Measurements from ENCODE around the gene NRG3.
"Not testable (repeated sequence)": the region's sequence is repeated elsewhere in the genome, so short reads cannot be mapped to it uniquely, and the experiment has no call there.

The NRG3 gene

DNA sequence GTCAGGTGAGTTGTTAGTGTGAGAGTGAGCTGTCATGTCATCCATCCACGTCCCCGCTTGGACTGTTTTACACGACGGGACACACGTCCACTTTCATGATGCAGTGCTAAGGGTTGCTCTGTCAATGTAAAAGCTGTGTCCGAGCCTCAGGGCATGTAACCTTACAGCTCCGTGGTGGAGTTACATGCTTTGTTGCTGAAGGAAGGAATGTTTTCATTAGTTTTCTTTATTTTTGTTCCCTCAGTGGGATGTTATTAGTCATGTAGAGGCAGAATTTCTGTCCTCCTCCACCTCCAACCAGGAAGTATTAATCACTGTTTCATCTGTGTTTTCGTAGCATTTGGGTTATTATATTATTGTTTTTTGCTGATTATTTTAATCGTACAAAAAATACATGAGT lies 88.6 kb downstream of the NRG3 start:
- no peak for DNase-seq

DNA sequence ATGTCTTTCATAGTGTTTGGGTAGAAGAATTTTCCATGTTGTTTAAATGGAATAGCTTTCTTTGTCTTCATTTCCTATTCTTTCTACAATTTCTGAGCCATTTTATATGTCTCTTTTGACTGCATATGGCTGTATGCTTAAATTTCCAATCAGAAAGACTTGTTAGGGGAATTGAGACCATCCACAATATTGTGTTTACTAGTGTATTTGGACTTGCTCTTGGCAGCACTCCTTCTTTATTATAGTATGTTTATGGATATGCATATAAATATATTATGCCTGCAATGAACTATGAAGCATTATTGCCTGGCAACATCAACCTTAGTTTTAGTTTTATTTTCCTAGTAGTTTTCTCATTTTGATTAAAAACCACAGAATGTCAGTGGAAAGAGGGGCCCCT lies 92.7 kb downstream of the NRG3 start:
- DNase-seq = no peak

DNA sequence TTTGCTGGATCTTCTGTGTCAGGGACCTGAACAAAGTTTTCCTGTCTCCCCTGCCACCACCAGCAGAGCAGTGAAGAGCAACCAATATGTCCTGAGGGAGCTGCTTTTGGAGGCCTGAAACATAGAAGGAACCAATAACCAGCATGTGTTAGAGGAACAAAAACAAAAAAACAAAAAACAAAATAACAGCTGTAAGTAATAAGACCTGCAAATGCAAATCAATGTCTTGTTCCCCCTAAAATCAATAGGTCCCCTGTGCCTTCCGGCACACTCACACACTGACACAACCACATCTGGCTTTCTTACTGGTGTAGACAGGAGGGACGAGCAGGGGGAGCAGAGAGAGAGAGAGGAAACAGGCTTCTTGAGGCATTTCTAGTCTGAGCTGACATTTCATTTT lies 94.1 kb downstream of the NRG3 start:
- no peak for DNase-seq

DNA sequence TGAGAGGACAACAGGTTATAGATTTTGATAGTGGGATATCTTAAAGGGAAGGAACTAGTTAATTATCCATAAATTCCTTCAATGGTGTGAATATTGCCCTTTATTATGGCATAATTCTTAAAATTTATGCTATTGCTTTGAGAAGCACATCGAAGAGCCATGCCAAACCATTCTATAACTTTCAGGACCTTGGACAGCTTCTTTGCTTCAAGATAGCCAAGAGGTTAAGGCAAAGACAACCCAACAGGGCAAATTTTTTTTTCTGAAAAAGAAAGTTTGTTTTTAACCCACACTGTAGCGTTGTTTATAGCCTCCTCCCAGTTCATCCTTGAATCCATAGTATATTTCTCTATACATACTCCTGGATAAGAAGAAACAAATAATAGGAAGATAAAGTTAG lies 103.2 kb downstream of the NRG3 start:
- DNase-seq = no peak

DNA sequence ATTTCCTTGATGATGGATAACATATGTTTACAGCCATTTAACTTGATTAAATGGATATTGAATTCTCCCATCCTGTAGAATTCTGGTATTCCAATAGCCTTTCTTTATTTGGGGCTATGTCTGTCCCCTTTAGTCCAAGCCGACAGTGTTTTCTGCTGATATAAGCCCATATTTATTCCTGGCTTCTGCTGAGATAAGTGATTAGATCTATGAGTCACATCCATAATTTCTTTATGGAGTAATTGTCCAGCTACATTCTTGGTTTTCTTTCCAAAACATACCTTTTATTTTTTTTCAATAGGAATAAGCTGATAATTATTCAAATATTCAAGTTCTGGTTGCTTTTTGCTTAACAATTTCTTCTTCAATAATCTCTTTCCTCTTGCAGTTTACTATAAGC lies 106.7 kb downstream of the NRG3 start:
- DNase-seq = no peak

DNA sequence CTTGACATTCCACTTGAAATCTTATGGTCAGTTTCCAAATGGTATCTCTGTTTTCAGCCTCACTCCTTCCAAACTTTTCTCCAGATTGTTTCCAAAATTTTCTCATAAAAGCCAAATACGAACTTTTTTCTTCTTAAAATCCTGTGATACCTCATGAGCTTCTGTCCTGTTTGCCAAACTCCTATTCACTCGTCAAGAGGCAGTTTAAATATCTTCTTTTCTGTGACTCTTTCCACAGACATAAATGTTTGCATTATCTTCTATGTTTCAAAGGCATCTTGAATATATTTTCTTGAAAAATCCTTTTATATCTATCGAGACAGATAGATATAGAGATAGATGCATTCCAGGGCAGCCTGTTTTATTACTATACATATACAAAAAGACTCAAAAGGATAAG lies 109.4 kb downstream of the NRG3 start:
- DNase-seq = no peak

DNA sequence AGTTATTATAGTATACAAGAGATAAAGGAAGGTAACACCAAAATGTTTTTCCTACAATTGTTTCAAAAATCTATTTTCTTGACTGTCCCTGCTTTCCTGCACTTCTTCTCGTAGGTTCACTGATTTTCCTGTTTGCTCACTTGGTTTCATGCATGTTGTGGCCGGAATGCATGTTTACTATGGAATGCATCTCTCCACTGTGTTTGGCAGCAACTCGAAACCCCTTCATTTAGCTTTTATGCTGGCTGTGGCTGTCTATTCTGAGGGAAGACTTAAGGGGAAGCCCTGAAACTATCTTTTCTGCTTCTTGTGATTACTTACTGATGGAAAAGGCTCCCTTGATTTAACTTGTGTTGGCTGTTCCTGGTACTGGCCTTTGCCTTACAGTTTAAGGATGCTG lies 120.3 kb downstream of the NRG3 start:
- no peak for DNase-seq

DNA sequence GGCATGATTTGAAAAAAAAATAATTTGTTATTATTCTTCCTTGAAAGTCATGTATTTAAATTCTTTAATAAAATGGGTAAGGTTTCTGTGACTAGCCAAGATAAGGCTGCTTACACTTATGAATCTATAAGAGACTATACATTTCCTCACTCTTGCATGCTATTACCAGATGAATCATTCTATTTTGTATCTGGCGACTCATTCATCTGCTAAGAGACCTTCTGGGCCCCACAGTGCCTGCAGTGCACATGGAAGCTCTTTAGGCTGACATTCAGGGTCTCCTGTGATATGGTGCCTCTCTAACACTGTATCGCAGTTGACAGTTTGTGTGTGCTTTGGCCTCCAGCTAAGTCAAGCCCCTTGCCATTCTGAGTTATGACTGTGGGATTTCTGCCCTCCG lies 121.9 kb downstream of the NRG3 start:
- DNase-seq = no peak

DNA sequence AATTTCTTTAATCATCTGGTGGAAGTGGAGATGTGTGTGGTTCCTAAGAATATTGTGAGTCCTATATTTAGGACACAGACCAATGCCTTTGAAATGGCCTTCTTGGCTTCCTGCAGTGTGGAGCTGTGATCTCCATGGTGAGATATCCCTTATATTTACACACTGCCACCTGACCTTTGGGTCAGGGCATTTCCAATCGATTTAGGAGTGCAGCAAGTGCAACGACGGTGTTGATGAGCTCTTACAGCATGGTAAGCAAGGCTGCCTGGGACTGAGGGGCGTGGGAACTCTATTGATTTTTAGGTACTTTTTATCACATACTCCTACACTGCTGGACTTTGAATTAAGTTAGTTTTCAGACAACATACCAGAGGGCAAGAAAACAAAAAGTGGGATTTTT lies 146.0 kb downstream of the NRG3 start:
- DNase-seq = no peak

DNA sequence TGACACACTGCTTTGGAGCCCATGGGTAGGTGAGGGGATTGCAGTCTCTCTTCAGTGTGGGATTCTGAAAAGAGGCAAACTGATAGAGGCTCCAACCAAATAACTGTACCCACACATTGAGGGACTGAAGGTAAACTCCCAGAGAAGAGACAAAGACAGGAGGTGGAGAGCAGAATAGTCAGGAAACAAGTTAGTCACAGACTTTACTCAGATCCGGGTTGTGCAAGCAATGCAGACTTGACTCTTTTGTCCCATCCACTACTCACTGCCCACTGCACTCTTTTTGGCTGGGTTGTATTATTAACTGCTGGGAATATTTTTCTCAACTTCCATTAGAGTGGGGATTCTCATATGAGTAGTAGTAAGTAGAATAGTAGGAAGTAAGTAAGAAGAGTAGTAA lies 152.7 kb downstream of the NRG3 start:
- no peak for DNase-seq

DNA sequence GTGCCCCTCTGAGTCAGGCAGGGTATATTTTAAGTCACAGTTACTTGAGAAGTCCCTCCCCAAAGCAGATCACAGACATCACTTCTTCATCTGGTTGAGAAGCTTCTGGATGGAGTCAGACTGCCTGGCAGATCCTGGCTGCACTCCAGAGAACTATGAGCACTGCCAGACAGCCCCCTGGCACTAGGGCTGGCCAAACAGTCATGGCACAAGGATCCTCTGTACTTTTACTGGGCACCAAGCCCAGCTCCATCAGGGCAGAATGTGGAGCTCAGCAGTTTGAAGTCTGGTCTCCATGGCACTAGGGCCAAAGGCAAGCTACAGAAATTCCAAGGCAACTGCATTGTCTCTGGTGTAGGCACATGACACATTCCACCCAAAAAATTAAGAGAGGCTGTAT lies 162.1 kb downstream of the NRG3 start:
- no peak for DNase-seq

DNA sequence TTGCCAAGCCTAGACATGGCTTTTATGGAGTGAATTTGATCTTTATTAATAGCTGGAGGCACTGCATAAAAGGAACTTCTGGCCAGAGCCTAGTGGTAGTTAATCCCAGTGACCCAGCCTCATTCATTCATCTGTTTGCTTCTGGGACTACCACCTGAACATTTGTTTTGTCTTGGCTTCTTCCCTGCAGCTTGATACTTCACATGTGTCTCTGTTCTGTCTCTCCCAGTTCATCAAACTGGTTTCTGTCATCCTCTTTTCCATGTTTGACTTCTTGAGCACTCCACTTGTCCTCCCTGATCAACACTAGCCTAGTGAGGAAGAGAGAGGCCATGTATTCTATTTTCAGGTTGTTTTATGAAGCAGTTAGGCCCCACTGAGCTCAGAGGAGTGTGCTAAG lies 163.6 kb downstream of the NRG3 start:
- DNase-seq = no peak

DNA sequence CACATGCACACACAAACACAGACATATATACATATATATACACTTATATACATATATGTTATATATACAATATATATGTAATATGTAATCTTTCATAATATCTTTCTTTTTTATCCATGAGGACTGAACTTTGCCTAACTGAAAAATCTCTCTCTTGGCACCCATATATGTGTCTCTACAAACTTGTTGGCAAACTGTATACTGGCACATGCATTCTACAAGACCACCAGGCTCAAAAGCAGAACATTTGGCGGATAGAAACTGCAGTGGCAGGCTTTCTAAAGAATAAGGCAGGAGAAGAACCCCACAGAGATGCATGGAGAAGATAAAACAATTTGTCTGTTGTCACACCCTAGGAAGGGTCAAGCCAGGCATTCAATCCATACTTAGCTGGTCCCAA lies 165.3 kb downstream of the NRG3 start:
- DNase-seq = no peak

DNA sequence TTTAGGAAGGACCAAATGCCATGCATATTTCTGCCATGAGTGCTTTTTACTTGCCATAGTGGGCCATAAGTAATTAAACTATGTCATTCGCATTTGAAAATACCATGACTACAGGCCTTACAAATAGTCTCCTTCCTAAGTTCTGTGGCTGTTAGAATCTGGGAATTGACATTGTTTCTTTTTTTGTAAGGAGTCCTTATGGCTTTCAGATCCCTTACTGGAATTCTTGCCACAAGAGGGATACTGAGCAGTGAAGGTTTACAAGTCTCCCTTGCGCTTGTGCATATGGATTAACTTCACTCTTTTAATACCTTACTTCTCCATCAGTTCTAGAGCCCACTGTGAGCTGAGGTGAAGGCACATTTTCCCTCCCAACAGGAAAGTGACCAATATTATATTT lies 166.0 kb downstream of the NRG3 start:
- DNase-seq = no peak

DNA sequence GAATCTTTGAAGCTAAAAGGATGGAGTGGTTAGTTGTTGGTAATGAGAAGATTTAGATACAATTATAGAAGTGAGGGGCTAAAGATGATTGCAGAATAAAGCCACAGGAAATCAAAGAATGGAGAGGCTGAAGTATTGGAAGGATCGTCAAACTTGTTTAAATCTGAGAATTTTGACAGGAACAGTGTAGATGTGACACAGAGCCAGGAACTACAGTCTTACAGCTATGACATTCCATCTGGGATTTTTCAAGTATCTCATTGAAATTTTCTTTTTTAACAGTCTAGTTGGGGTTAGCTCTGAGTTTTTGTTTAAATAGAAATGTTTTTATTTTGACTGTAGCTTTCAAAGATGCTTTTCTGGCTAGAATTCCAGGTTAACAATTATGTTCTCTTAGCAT lies 181.4 kb downstream of the NRG3 start:
- no peak for DNase-seq

DNA sequence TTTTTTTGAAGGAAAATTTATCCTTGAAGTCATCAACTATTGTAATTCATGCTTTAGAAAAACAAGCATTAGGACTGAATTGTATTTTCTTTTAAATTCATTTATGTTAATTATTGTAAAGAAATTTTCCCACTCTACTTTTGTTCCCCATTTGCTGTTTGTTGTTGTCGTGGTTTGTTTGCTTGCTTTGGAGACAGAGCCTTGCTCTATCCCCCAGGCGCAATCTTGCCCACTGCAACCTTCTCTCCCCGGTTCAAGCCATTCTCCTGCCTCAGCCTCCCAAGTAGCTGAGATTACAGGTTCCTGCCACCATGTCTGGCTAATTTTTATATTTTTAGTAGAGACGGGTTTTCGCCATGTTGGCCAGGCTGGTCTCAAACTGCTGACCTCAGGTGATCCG lies 192.2 kb downstream of the NRG3 start:
- not testable (repeated sequence) for DNase-seq

DNA sequence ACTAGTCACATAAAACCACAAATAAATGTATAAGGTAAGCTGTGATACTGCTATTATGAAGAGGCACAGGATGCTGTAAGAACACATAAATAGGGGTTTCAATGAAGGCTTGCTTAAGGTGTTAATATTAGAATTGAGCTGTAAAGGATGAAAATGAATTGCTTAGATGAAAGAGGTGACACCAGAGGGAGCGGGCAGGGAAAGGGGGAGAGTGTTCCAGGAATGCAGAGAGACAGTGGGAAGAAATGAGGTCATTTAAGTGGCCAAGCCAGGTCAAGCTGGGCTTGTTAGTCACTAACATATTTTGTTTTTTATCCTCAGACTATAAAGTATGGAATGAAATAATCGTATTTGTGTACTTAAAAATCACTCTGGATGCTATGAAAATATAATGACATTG lies 193.5 kb downstream of the NRG3 start:
- no peak for DNase-seq

DNA sequence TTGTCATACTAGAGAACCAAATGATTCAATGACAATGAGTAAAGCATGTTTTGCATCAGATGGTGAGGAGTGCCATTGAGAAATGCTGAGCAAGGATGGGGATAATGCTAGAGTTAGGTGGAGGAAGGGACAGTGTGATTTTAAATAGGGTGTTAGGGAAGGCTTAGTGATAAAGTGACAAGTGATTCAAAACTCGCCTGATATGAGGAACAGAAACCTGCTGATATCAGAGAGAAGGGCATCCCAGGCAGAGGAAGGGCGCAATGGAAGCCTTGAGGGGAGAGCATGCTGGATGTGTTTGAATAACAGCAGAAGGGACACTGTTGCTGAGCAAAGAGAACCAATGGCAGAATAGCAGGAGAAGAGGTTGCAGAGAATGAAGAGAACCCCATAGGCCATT lies 196.2 kb downstream of the NRG3 start:
- no peak for DNase-seq

DNA sequence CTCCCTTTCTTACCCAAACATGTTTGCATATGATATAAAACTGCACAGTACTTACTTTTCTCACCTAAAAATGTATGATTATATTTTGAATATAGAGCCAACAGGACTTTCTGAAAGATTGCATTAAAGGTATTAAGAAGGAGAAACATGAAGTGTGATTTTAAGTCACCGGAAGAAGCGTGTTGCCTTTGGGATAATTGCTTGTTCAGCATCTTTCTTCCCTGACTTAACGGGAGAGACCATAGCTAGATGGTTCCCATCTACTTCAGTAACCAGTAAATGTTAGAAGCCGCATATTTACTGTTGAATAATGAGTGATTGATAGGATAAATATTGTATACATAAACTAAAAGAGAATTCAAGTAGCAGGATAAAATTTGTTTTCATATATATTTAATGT lies 197.1 kb downstream of the NRG3 start:
- no peak for DNase-seq

DNA sequence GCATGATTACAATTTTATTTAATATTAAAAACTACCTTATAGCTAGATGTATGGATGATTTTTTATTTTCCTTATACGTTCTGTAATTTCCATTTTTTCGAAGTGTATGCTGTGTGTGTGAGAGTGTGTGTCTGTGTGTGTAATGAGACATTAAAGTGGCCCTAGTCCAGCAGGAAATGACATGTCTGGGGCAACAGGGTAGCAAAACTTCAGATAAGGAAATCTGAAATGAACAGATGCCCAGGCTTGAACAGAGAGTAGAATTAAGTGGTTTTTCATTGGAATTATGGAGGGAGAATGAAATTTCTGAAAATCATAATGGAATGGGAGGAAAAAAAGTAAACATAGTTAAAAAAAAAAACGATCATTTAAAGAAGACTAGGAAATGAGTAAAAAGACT lies 200.6 kb downstream of the NRG3 start:
- no peak for DNase-seq

DNA sequence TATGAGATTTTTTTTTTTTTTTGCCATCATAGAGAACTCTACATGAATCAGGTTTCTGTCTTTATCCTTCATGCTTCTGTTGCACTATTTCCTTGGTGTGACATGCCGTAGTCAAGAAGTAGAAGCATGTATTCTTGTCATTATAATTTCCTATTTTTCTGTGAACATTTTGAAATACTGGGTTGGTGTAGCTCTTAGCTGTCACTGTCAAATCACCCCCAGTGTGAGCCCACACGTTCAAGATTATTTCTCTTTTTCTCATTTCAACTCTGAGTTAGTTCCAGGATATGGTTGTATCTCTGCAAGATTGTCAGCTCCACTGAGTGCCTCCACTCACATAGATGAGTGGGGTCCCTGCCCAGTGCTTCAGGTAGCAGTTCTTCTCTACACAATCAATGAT lies 209.5 kb downstream of the NRG3 start:
- DNase-seq = no peak

DNA sequence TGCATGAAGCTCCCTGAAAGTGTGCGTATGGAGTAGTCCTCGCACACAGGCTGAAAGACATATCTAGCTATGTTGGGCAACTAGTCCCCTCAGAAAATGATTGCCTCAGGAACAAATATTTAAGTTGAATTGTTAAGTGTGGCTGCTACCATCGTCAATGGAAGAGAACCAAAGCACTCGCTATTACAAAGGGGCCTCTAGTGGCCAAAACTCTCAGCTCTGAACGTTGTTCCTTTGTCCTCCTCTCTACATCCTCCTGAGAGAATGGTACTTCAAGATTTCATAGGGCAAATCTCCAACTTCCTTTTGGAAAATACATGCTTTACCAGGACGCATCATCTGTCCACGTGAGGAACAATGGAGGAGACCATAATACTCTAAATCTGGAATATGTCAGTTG lies 209.9 kb downstream of the NRG3 start:
- DNase-seq = no peak

DNA sequence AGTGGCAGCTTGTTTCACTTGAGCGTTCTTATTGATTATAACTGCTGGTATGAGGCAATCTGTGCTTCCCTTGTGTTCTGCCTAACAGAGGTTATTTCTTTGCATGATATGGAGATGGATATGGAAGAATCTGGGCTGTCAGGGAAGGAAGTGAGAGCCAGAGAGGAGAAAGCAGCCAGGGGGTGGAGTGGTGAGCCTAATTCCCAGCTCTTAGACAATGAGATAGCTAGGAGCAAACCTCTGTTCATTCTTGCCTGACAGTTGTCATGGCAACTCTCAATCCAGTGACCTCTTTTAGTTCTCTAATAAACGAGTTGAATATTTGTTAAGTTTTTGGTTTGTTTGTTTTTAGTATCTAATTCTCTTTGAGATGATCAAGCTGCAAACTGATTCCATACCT lies 214.3 kb downstream of the NRG3 start:
- DNase-seq = no peak

DNA sequence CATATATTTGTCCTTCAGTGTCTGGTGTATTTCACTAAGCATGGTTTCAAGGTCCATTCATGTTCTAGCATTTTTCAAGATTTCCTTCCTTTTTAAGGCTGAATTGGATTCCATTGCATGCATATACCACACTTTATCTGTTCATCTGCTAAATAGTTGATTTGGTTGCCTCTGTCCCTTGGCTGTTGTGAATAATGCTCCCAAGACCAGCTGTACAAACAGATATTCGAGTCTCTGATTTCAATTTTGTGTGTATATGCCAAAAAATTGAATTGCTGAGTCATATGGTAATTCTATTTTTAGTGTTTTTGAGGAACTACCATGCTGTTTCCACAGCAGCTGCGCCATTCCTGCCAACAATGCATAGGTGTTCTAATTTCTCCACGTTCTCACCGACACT lies 216.4 kb downstream of the NRG3 start:
- DNase-seq = no peak

DNA sequence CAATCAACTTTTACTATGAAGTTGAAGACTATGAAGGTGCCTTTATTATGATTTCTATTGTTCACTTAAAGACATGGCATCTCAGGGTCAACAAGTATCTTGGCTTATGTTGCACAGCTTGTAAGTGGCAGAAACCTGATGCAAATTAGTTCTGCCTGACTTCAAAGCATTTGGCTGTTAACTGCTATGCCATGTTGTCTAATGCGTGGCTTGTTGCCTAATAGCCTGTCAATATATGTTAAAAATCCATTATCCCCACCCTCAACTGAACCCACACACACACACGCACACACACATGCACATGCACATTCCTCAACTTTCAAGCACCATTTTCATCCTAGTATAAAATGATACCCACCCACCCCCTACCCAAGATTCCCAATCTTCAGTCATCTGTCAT lies 217.1 kb downstream of the NRG3 start:
- DNase-seq = no peak

DNA sequence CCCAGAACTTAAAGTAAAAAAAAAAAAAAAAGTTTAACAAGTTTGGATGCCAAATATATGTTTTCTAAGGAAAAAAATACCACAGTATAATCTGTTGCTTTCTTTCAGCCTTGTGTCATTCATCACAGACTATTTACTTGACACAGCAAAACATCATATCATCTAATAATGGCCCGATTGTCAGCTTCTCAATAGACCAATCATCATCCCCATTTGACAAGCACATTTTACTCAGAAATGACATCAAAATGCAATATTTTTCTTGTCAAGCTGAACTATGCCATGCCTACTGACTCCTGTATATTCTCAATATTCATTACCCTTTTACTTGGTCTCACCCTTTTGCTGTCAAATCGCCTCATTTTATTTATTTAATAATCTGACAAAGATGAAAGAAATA lies 249.7 kb downstream of the NRG3 start:
- DNase-seq = no peak

DNA sequence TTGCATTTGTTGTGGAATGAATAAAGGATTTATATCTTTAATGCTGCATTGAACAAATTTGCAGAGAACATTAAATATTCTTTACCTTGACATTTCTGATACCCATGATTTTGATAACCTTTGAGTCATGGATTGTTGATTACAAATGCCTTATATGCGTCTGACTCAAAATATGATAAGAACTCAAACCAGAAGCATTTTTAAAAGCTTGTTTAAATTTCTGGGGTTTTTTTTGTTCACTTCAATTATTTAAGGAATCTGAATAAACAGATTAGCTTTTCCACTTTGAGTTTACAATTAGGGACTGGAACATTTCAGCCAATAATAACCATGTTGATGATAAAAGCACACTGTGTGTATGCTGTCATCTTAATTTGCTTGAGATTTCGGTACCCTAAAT lies 253.5 kb downstream of the NRG3 start:
- DNase-seq = no peak
